Measurements from ENCODE around the gene NCOA3. TPM values are rescaled to one million over a fixed set of nuclear protein-coding genes. Genes with fewer than 3 reads are reported as not detected.

NCOA3 gene
- polyA plus RNA-seq, 3 donors = 13.5 to 21.8 (median 21.3) TPM

DNA sequence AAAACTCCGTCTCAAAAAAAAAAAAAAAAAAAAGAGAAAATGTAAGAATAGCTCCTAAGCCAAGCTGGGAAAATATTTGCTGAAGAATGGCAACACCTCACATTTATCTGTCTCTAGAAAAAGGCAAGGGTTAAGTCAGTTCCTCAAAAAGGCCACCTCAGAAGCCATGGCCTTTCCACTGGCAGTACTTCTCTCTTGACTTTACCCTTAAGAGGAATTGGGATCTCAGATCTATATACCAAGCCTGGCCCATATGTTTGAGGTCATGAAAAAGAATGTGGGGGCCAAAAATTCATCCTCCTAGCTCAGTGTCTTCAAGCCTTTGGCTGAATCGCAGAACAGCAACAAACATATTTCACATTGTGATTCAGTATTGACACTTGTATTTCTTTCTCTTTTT, 10.9 kb upstream of the NCOA3 start:
- Histone ChIP-seq H3K9me3 (replicated peaks in 1 of 2; ENCODE audit: control insufficient read depth in 1 of 2, insufficient read depth in 1 of 2, low read length in 2 of 2) (no peaks in the 10 kb centered on the region), H3K4me2 (replicated peaks; ENCODE audit: extremely low read depth, low read length, poor library complexity, severe bottlenecking) (no peak overlapping the region), H3K36me3 (replicated peaks in 1 of 2; ENCODE audit: control insufficient read depth in 1 of 2, insufficient read depth in 2 of 2, low read length in 2 of 2) (no peaks in the 10 kb centered on the region), H3K79me2 (ENCODE audit: insufficient read depth, low read length) (no peaks in the 10 kb centered on the region), H3K9ac (ENCODE audit: insufficient read depth, low read length, poor library complexity, severe bottlenecking) (no peak overlapping the region), H2AFZ (ENCODE audit: insufficient read depth, low read depth, low read length, poor library complexity, severe bottlenecking) (no peak overlapping the region), H3K4me1 (ENCODE audit: control insufficient read depth in 1 of 2, insufficient read depth in 2 of 2, low read length in 2 of 2) (peaks cover 56 to 67% of the 10 kb centered on the region in 2 donors), H4K20me1 (ENCODE audit: insufficient read depth, low read length) (no peaks in the 10 kb centered on the region), H3K27me3 (ENCODE audit: control insufficient read depth in 2 of 2, insufficient read depth in 2 of 2, low read length in 2 of 2) (no peaks in the 10 kb centered on the region), H3K27ac (ENCODE audit: low read depth in 1 of 2, low read length in 2 of 2) (peak overlapping the region in 1 of 2 donors; percentile 38), H3K4me3 (replicated peaks in 1 of 3; ENCODE audit: low read depth in 2 of 3, low read length in 3 of 3) (no peak overlapping the region)
- no CpG with 5 or more reads among the region's 2 CpGs for WGBS (ENCODE audit: insufficient coverage)
- H3K36me3 Mint-ChIP-seq = no peaks in the 10 kb centered on the region
- H3K27me3 Mint-ChIP-seq (ENCODE audit: low read depth in 3 of 3) = peaks cover 0 to 8% (median 0%) of the 10 kb centered on the region in 3 donors
- intact Hi-C loops (cut with micrococcal nuclease) = no loop called here
- peaks cover 51% of the 10 kb centered on the region for H3K4me1 Mint-ChIP-seq
- TF ChIP-seq CTCF (IDR thresholded peaks at IDR 0.05) = no peak
- H3K4me3 Mint-ChIP-seq = no peak overlapping the region
- peak; percentile 33 to 50 (median 48) for DNase-seq
- peak overlapping the region; percentile 8 to 88 (median 69) for H3K27ac Mint-ChIP-seq
- peaks cover 0 to 3% (median 0%) of the 10 kb centered on the region in 7 donors for H3K9me3 Mint-ChIP-seq

DNA sequence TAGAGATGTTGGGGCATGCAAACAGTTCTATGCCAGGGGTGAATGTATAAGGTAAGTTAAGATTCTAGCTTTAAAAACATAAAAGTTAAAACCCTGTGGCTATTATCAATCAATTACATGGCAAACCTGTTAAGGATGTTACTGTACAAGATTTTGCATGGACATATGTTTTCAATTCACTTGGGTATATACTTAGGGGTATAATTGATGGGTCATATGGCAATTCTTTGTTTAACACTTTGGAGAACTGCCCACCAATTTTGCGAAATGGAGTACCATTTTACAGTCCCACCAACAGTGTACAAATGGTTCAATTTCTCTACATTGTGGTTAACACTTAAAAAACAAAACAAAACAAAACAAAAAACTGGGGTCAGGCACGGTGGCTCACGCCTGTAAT, 9.4 kb upstream of the NCOA3 start:
- no peaks in the 10 kb centered on the region for H3K27me3 ChIP-seq (ENCODE audit: control insufficient read depth in 2 of 2, insufficient read depth in 2 of 2, low read length in 2 of 2)
- TF ChIP-seq CTCF (IDR thresholded peaks at IDR 0.05) = no peak
- intact Hi-C loops (cut with micrococcal nuclease) = no loop called here
- H3K9ac ChIP-seq (ENCODE audit: insufficient read depth, low read length, poor library complexity, severe bottlenecking) = no peak overlapping the region
- no peaks in the 10 kb centered on the region for H3K36me3 Mint-ChIP-seq
- H3K9me3 Mint-ChIP-seq = peaks cover 0 to 5% (median 0%) of the 10 kb centered on the region in 7 donors
- H3K36me3 ChIP-seq (replicated peaks in 1 of 2; ENCODE audit: control insufficient read depth in 1 of 2, insufficient read depth in 2 of 2, low read length in 2 of 2) = no peaks in the 10 kb centered on the region
- H3K27ac Mint-ChIP-seq = peak overlapping the region in 1 of 7 donors; percentile 63
- no peaks in the 10 kb centered on the region for H3K79me2 ChIP-seq (ENCODE audit: insufficient read depth, low read length)
- H3K27me3 Mint-ChIP-seq (ENCODE audit: low read depth in 3 of 3) = peaks cover 0 to 8% (median 2%) of the 10 kb centered on the region in 3 donors
- WGBS (ENCODE audit: insufficient coverage) = 100% methylated on average over 2 of the region's 3 CpGs
- no peak overlapping the region for H2AFZ ChIP-seq (ENCODE audit: insufficient read depth, low read depth, low read length, poor library complexity, severe bottlenecking)
- peaks cover 49 to 60% of the 10 kb centered on the region in 2 donors for H3K4me1 ChIP-seq (ENCODE audit: control insufficient read depth in 1 of 2, insufficient read depth in 2 of 2, low read length in 2 of 2)
- H4K20me1 ChIP-seq (ENCODE audit: insufficient read depth, low read length) = no peaks in the 10 kb centered on the region
- no peak for DNase-seq
- no peaks in the 10 kb centered on the region for H3K9me3 ChIP-seq (replicated peaks in 1 of 2; ENCODE audit: control insufficient read depth in 1 of 2, insufficient read depth in 1 of 2, low read length in 2 of 2)
- H3K27ac ChIP-seq (ENCODE audit: low read depth in 1 of 2, low read length in 2 of 2) = no peak overlapping the region
- no peak overlapping the region for H3K4me3 Mint-ChIP-seq
- H3K4me3 ChIP-seq (replicated peaks in 1 of 3; ENCODE audit: low read depth in 2 of 3, low read length in 3 of 3) = no peak overlapping the region
- H3K4me2 ChIP-seq (replicated peaks; ENCODE audit: extremely low read depth, low read length, poor library complexity, severe bottlenecking) = no peak overlapping the region
- peaks cover 45% of the 10 kb centered on the region for H3K4me1 Mint-ChIP-seq

Measured in CD14-positive monocyte (primary cell).